Mesendoderm (in vitro differentiated cells): Measurements from ENCODE around the gene ACVR2A.

Experiments
- DNase-seq: peaks from one replicate; pipeline ENCODE4 v3.0.0; 2013
- H2AK5ac ChIP-seq: 2 replicates; pipeline ENCODE4 v1.6.1; 2013; ENCODE audit warnings: low read length, inconsistent platforms
- H2BK120ac ChIP-seq: 2 replicates; pipeline ENCODE4 v1.6.1; 2013; ENCODE audit warnings: low read depth, mild to moderate bottlenecking, low read length, moderate library complexity, mixed read lengths
- H2BK15ac ChIP-seq: replicated peaks from 2 replicates; pipeline ENCODE4 v1.6.1; 2013; ENCODE audit warnings: low read depth, mild to moderate bottlenecking, moderate library complexity
- H2BK5ac ChIP-seq: 2 replicates; pipeline ENCODE4 v1.6.1; 2013; ENCODE audit warnings: low read length, inconsistent platforms
- H3K18ac ChIP-seq: 2 replicates; pipeline ENCODE4 v1.6.1; 2013; ENCODE audit warnings: mild to moderate bottlenecking, low read length, mixed read lengths
- H3K23ac ChIP-seq: one replicate; pipeline ENCODE4 v1.6.1; 2013; ENCODE audit warnings: low read length
- H3K27ac ChIP-seq: 2 replicates; pipeline ENCODE4 v1.5.1; 2013; ENCODE audit warnings: low read depth, mild to moderate bottlenecking, inconsistent platforms, low read length, moderate library complexity
- H3K27me3 ChIP-seq: 2 replicates; pipeline ENCODE4 v1.6.1; 2013; ENCODE audit warnings: low read length, control low read depth, mild to moderate bottlenecking, inconsistent platforms; ENCODE audit not compliant: insufficient read depth, poor library complexity
- H3K36me3 ChIP-seq: 2 replicates; pipeline ENCODE4 v1.6.1; 2013; ENCODE audit warnings: low read length, inconsistent platforms; ENCODE audit not compliant: control insufficient read depth, insufficient read depth
- H3K4ac ChIP-seq: one replicate; pipeline ENCODE4 v1.6.1; 2013; ENCODE audit warnings: low read depth, mild to moderate bottlenecking, low read length, moderate library complexity
- H3K4me1 ChIP-seq: 2 replicates; pipeline ENCODE4 v1.6.1; 2013; ENCODE audit warnings: low read depth, low read length, inconsistent platforms; ENCODE audit not compliant: control insufficient read depth
- H3K4me2 ChIP-seq: 2 replicates; pipeline ENCODE4 v1.6.1; 2013; ENCODE audit warnings: low read length
- H3K4me3 ChIP-seq: 2 replicates; pipeline ENCODE4 v1.5.1; 2013; ENCODE audit warnings: mild to moderate bottlenecking, low read length
- H3K56ac ChIP-seq: one replicate; pipeline ENCODE4 v1.6.1; 2013; ENCODE audit warnings: low read length
- H3K79me1 ChIP-seq: 2 replicates; pipeline ENCODE4 v1.6.1; 2013; ENCODE audit warnings: low read length, inconsistent platforms
- H3K79me2 ChIP-seq: 2 replicates; pipeline ENCODE4 v1.6.1; 2013; ENCODE audit warnings: mild to moderate bottlenecking, low read length; ENCODE audit not compliant: control insufficient read depth, insufficient read depth
- H3K9ac ChIP-seq: 2 replicates; pipeline ENCODE4 v1.6.1; 2013; ENCODE audit warnings: low read length, inconsistent platforms
- H4K5ac ChIP-seq: one replicate; pipeline ENCODE4 v1.6.1; 2013; ENCODE audit warnings: low read length
- H4K8ac ChIP-seq: one replicate; pipeline ENCODE4 v1.6.1; 2013; ENCODE audit warnings: low read depth, mild to moderate bottlenecking, control low read depth, low read length, moderate library complexity
- WGBS: extraction: QIAGEN DNeasy Blood & Tissue Kit; methylation state at CpG from one replicate; pipeline ENCODE4 v1.1.7; 2013; ENCODE audit warnings: low lambda C conversion rate, missing lambda C conversion rate; ENCODE audit not compliant: insufficient coverage; ENCODE audit errors: extremely low coverage; 5-methylcytosine and 5-hydroxymethylcytosine counted together

The ACVR2A gene

GRCh38 chr2:147862859-147863516, 18.2 kb downstream of the ACVR2A start:
- H3K79me1 ChIP-seq: peaks cover 20% of the 10 kb centered on the region
- H3K9ac ChIP-seq: no peak overlapping the region
- H3K4ac ChIP-seq: no peak overlapping the region
- H2BK5ac ChIP-seq: no peak overlapping the region
- H3K56ac ChIP-seq: no peak overlapping the region
- no peak overlapping the region for H3K18ac ChIP-seq
- H3K4me3 ChIP-seq: no peak overlapping the region
- H3K23ac ChIP-seq: no peak overlapping the region
- H2BK15ac ChIP-seq: no peak overlapping the region
- no peak overlapping the region for H3K4me2 ChIP-seq
- H3K27ac ChIP-seq: no peak overlapping the region
- DNase-seq: no peak
- H3K27me3 ChIP-seq: no peaks in the 10 kb centered on the region
- no peak overlapping the region for H2AK5ac ChIP-seq
- peaks cover 75% of the 10 kb centered on the region for H3K79me2 ChIP-seq
- no peak overlapping the region for H2BK120ac ChIP-seq
- peaks cover 19% of the 10 kb centered on the region for H3K4me1 ChIP-seq
- no peaks in the 10 kb centered on the region for H3K36me3 ChIP-seq
- WGBS: no CpG with 5 or more reads among the region's 2 CpGs
- H4K8ac ChIP-seq: no peak overlapping the region
- H4K5ac ChIP-seq: no peak overlapping the region

- peaks cover 73% of the 10 kb centered on the region for H3K79me2 ChIP-seq
- H3K56ac ChIP-seq: no peak overlapping the region
- H3K4me3 ChIP-seq: no peak overlapping the region
- no peak overlapping the region for H3K18ac ChIP-seq
- no peak overlapping the region for H3K23ac ChIP-seq
- H2AK5ac ChIP-seq: no peak overlapping the region
- H3K36me3 ChIP-seq: no peaks in the 10 kb centered on the region
- H2BK15ac ChIP-seq: no peak overlapping the region
- WGBS: no CpG with 5 or more reads among the region's 1 CpG
- H3K27me3 ChIP-seq: no peaks in the 10 kb centered on the region
- DNase-seq: no peak
- H3K4ac ChIP-seq: no peak overlapping the region
- H2BK5ac ChIP-seq: no peak overlapping the region
- peaks cover 20% of the 10 kb centered on the region for H3K79me1 ChIP-seq
- H3K9ac ChIP-seq: no peak overlapping the region
- peaks cover 19% of the 10 kb centered on the region for H3K4me1 ChIP-seq
- no peak overlapping the region for H2BK120ac ChIP-seq
- H3K27ac ChIP-seq: no peak overlapping the region
- no peak overlapping the region for H4K5ac ChIP-seq
- H4K8ac ChIP-seq: no peak overlapping the region
- H3K4me2 ChIP-seq: no peak overlapping the region
Observed at GRCh38 chr2:147863835-147864234, 19.0 kb downstream of the ACVR2A start.

- no peak overlapping the region for H3K4me2 ChIP-seq
- H3K27ac ChIP-seq: no peak overlapping the region
- no peak for DNase-seq
- H3K79me2 ChIP-seq: peaks cover 74% of the 10 kb centered on the region
- no peak overlapping the region for H3K9ac ChIP-seq
- H4K8ac ChIP-seq: no peak overlapping the region
- no peak overlapping the region for H3K4me3 ChIP-seq
- no peak overlapping the region for H3K56ac ChIP-seq
- no peak overlapping the region for H3K4ac ChIP-seq
- H4K5ac ChIP-seq: no peak overlapping the region
- H3K27me3 ChIP-seq: no peaks in the 10 kb centered on the region
- peaks cover 11% of the 10 kb centered on the region for H3K4me1 ChIP-seq
- H3K18ac ChIP-seq: no peak overlapping the region
- no peaks in the 10 kb centered on the region for H3K36me3 ChIP-seq
- H2BK15ac ChIP-seq: no peak overlapping the region
- peaks cover 24% of the 10 kb centered on the region for H3K79me1 ChIP-seq
- H2BK120ac ChIP-seq: no peak overlapping the region
- no peak overlapping the region for H3K23ac ChIP-seq
- no peak overlapping the region for H2AK5ac ChIP-seq
- H2BK5ac ChIP-seq: no peak overlapping the region
Observed at GRCh38 chr2:147865560-147865959, 20.7 kb downstream of the ACVR2A start.

GRCh38 chr2:147867050-147867449, 22.2 kb downstream of the ACVR2A start:
- no peaks in the 10 kb centered on the region for H3K36me3 ChIP-seq
- no peak overlapping the region for H3K23ac ChIP-seq
- no peak overlapping the region for H2BK15ac ChIP-seq
- no peak overlapping the region for H3K9ac ChIP-seq
- H3K4ac ChIP-seq: no peak overlapping the region
- no peak overlapping the region for H4K5ac ChIP-seq
- H3K4me3 ChIP-seq: no peak overlapping the region
- peaks cover 69% of the 10 kb centered on the region for H3K79me2 ChIP-seq
- no peaks in the 10 kb centered on the region for H3K27me3 ChIP-seq
- H3K18ac ChIP-seq: no peak overlapping the region
- DNase-seq: no peak
- H2BK5ac ChIP-seq: no peak overlapping the region
- H3K4me2 ChIP-seq: no peak overlapping the region
- peaks cover 24% of the 10 kb centered on the region for H3K79me1 ChIP-seq
- H3K56ac ChIP-seq: no peak overlapping the region
- peaks cover 6% of the 10 kb centered on the region for H3K4me1 ChIP-seq
- no peak overlapping the region for H4K8ac ChIP-seq
- H2BK120ac ChIP-seq: no peak overlapping the region
- H2AK5ac ChIP-seq: no peak overlapping the region
- no CpG with 5 or more reads among the region's 2 CpGs for WGBS
- H3K27ac ChIP-seq: no peak overlapping the region

GRCh38 chr2:147869934-147870333, 25.1 kb downstream of the ACVR2A start:
- H3K56ac ChIP-seq: no peak overlapping the region
- H3K4me2 ChIP-seq: no peak overlapping the region
- DNase-seq: no peak
- no peak overlapping the region for H2AK5ac ChIP-seq
- no peak overlapping the region for H4K5ac ChIP-seq
- H2BK15ac ChIP-seq: no peak overlapping the region
- H3K36me3 ChIP-seq: no peaks in the 10 kb centered on the region
- no peak overlapping the region for H4K8ac ChIP-seq
- H3K23ac ChIP-seq: no peak overlapping the region
- no peak overlapping the region for H3K18ac ChIP-seq
- no peak overlapping the region for H2BK5ac ChIP-seq
- no peaks in the 10 kb centered on the region for H3K27me3 ChIP-seq
- no peak overlapping the region for H3K9ac ChIP-seq
- WGBS: 100% methylated on average over 1 of the region's 2 CpGs
- H3K27ac ChIP-seq: no peak overlapping the region
- H3K4ac ChIP-seq: no peak overlapping the region
- H3K4me3 ChIP-seq: no peak overlapping the region
- peaks cover 69% of the 10 kb centered on the region for H3K79me2 ChIP-seq
- peaks cover 24% of the 10 kb centered on the region for H3K79me1 ChIP-seq
- no peak overlapping the region for H2BK120ac ChIP-seq
- peaks cover 3% of the 10 kb centered on the region for H3K4me1 ChIP-seq

- no peaks in the 10 kb centered on the region for H3K27me3 ChIP-seq
- H3K79me2 ChIP-seq: peaks cover 50% of the 10 kb centered on the region
- H2AK5ac ChIP-seq: no peak overlapping the region
- H4K5ac ChIP-seq: no peak overlapping the region
- H2BK5ac ChIP-seq: no peak overlapping the region
- H3K27ac ChIP-seq: no peak overlapping the region
- DNase-seq: no peak
- no peak overlapping the region for H2BK15ac ChIP-seq
- H3K23ac ChIP-seq: no peak overlapping the region
- H2BK120ac ChIP-seq: no peak overlapping the region
- H3K4me2 ChIP-seq: no peak overlapping the region
- no peak overlapping the region for H3K9ac ChIP-seq
- no peak overlapping the region for H4K8ac ChIP-seq
- H3K4ac ChIP-seq: no peak overlapping the region
- no peak overlapping the region for H3K4me3 ChIP-seq
- H3K56ac ChIP-seq: no peak overlapping the region
- no peaks in the 10 kb centered on the region for H3K4me1 ChIP-seq
- H3K18ac ChIP-seq: no peak overlapping the region
- peaks cover 11% of the 10 kb centered on the region for H3K79me1 ChIP-seq
- H3K36me3 ChIP-seq: no peaks in the 10 kb centered on the region
Observed at GRCh38 chr2:147872967-147873366, 28.1 kb downstream of the ACVR2A start.
